Medulla oblongata (tissue), 1 donor: ENCODE data around the gene TSSK6.
A peak's percentile ranks its signal among the peaks of the same experiment; 100 is the strongest.

Experiments used
- DNase-seq: peaks from one replicate; pipeline ENCODE4 v3.0.0-alpha.2; 2015; ENCODE audit errors: extremely low spot score

TSSK6 gene

DNA sequence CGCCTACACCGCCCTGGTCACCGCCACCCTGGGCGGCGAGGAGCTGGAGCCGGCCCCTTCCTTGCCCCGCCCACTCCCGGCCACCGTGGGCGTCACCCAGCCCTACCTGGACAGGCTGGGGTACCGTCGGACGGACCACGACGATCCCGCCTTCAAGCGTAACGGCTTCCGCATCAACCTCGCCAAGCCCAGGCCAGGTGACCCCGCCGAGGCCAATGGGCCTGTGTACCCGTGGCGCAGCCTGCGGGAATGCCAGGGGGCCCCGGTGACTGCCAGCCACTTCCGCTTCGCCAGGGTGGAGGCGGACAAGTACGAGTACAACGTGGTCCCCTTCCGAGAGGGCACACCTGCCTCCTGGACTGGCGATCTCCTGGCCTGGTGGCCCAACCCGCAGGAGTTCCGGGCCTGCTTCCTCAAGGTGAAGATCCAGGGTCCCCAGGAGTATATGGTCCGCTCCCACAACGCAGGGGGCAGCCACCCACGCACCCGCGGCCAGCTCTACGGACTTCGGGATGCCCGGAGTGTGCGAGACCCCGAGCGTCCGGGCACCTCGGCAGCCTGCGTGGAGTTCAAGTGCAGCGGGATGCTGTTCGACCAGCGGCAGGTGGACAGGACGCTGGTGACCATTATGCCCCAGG is 29.7 kb upstream of the TSSK6 start:
- no peak for DNase-seq

DNA sequence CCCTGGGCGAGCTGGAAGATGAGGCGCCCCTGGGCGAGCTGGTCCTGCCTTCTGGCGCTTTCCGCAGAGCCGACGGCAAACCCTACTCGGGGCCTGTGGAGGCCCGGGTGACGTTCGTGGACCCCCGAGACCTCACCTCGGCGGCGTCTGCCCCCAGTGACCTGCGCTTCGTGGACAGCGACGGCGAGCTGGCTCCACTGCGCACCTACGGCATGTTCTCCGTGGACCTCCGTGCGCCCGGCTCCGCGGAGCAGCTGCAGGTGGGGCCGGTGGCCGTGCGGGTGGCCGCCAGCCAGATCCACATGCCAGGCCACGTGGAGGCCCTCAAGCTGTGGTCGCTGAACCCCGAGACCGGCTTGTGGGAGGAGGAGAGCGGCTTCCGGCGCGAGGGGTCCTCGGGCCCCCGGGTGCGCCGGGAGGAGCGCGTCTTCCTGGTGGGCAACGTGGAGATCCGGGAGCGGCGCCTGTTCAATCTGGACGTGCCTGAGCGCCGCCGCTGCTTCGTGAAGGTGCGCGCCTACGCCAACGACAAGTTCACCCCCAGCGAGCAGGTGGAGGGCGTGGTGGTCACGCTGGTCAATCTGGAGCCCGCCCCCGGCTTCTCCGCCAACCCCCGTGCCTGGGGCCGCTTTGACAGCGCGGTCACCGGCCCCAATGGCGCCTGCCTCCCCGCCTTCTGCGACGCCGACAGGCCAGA is 29.1 kb upstream of the TSSK6 start:
- no peak for DNase-seq

DNA sequence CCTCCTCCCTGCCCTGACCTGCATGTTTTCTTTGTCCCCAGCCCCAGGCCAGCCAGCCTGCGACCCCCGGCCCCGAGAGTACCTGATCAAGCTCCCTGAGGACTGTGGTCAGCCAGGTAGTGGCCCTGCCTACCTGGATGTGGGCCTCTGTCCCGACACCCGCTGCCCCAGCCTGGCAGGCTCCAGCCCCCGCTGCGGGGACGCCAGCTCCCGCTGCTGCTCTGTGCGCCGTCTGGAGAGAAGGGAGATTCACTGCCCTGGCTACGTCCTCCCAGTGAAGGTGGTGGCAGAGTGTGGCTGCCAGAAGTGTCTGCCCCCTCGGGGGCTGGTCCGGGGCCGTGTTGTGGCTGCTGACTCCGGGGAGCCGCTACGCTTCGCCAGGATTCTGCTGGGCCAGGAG is 28.3 kb upstream of the TSSK6 start:
- no peak for DNase-seq

DNA sequence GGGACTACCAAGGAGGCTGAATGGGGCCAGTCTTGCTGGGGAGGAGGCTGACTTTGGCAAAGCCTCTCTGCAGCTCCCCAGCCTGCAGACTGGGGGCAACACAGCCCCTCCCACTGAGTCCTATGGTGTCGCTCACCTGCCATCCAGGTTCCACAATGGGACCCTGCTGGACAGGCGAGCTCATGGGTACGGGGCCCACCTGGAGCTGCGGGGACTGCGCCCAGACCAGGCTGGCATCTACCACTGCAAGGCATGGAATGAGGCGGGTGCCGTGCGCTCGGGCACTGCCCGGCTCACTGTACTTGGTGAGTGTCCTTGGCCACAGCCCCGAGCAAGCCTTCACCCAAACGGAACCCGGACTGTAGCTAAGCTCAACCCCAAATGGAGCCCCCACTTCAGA is 27.8 kb upstream of the TSSK6 start:
- DNase-seq = no peak

DNA sequence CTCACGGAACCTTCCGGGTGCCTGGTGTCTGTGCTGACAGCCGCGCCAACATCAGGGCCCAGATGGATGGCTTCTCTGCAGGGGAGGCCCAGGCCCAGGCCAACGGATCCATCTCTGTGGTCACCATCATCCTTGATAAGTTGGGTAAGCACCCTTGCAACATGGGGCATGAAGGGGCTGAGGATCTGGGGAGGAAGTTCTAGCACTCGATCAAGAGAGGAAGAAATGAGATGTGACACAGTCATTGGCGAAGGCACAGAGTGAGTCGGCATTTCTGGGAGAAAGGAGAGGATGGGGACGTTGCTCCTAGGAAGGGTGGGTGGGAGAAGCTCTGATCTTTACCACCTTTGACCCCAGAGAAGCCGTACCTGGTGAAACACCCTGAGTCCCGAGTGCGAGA is 27.2 kb upstream of the TSSK6 start:
- no peak for DNase-seq

DNA sequence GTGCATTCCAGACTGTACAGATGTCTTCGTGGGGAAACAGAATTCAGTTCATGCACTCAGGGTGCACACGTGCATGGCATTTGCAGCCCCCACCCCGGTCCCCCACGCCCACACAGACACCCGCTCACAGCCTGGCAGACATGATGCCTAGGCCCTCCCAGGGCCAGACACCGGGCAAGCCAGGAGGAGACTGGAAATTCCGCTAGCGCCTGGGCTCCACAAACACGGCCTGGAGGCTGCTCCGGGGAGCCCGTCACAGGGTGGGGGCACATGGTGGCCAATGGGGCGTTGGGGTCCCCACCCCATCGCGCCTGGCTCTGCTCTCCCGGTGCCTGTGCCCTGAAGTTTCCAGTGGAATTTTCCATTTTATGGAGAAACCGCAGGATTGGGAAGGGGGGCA is 26.3 kb upstream of the TSSK6 start:
- DNase-seq = no peak

DNA sequence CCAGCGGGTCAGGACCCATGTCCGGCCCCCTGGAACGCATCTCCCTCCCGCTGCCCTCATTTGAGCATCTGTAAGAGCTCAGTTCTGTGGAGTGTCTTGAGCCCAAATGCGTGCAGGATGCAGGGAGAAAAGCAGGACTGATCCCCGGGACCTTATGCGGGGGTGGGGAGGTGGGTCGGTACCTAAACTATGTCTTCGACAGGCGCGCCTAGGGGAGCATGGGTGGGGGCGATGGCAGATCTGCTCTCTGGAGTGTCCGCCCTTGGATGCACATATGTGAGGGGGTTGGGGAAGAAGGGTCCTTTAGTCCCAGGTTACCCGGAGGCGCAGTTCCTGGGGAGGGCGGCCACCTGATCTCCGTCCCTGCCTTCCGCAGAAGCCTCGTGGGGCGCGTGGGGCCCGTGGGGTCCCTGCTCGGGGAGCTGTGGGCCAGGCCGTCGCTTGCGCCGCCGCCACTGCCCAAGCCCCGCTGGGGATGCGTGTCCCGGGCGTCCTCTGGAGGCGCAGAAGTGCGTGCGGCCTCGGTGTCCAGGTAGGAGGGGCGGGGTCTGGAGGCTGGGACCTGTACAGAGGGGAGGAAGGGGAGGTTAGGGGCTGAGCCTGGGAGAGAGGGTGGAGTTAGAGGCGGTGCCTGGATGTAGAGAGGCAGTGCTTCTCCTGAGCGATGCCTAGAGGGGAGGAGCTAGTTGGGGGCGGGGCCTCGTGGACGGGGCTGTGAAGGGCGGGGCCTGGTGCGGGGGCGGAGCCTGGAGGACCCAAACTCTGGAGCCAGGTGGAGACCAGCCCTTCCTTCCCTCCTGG is 25.6 kb upstream of the TSSK6 start:
- DNase-seq = no peak

DNA sequence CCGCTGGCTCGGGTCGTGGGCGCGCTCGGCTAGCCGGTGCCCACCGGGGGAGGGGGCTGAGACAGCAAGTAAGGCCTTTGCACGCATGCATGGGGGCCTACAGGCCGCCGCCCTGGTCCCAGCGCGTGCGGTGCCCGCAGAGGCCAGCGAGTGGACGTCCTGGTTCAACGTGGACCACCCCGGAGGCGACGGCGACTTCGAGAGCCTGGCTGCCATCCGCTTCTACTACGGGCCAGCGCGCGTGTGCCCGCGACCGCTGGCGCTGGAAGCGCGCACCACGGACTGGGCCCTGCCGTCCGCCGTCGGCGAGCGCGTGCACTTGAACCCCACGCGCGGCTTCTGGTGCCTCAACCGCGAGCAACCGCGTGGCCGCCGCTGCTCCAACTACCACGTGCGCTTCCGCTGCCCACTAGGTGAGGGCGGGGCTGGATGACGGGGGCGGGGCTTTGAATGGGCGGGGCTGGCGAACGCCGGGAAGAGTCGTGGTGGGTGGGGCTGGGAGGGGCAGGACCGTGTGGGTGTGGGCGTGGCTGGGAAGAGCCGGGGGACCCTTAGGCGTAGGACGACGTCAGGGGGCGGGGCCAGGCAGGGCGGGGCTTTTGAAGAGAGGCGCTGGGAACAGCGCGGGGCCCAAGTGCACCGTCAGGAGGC is 24.8 kb upstream of the TSSK6 start:
- no peak for DNase-seq

DNA sequence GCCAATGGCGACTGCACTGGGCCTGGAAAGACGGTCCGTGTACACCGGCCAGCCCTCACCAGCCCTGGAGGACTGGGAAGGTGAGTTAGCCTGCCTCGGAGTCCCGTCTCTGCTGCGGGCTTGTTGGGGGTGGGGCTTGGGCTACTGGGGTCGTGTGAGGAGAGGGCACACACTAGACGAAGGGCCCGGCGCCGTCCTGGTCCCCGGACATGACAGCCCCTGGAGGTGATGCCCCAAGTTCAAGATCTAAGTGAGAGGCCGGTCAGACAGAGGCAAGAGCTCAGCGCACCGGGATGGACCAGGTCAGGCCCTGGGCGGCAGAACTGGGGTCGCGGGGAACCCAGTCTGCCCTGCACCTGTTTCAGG is 24.3 kb upstream of the TSSK6 start:
- DNase-seq = no peak

DNA sequence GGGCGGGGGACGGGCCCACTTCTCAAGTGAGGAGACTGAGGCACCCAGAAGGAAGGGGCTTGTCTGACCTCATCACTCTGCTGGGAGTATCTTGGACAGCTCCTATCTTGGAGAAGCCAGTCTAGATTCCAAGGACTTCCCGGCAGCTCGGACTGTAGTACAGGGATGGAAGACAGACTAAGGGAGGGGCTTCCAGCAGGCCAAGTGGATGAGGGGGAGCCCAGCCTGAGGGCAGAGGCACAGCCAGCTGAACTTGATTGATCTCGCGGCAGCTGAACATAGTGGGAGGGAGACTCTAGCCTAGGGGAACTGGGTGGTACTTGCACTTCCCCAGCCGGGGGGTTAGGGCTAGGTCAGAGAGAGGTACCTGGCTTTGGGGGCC is 23.4 kb upstream of the TSSK6 start:
- no peak for DNase-seq

DNA sequence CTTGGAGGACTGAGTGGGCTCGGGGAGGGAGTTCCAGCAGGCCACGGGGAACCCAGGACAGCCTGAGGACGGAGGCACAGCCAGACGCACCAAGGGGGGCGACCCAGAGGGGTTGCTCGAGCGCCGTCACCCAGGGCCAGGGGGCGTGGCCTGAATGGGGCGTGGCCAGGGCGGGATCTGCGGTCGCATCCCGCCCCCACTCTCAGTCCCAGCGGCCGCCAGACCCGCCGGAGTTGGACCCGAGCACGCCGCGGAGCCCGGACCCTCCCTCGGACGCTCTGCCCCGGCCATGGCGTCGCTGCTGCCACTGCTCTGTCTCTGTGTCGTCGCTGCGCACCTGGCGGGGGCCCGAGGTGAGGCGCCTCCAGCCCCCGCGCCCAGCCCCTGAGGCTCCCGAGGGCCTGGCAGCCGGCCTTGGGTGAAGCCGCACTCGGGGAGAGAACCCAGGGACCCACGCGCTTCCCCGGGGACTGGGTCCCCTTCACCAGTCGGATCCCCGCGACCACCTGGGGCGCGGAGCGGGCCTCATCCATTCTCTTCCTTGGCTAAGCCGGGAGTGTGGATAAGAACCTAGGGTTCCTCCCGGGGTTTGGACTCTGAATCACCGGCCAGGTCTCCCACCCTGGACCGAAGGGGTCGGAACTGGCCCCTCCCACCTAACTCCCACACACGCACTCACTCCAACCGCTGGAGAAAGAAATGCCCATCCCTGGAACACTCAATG is 22.9 kb upstream of the TSSK6 start, which contains the start of gene CILP2:
Gene CILP2 (plus strand): TSS at position 205 of the 724 bp plus-strand sequence. CDS start 85 bp downstream, at position 290.
- no peak for DNase-seq

DNA sequence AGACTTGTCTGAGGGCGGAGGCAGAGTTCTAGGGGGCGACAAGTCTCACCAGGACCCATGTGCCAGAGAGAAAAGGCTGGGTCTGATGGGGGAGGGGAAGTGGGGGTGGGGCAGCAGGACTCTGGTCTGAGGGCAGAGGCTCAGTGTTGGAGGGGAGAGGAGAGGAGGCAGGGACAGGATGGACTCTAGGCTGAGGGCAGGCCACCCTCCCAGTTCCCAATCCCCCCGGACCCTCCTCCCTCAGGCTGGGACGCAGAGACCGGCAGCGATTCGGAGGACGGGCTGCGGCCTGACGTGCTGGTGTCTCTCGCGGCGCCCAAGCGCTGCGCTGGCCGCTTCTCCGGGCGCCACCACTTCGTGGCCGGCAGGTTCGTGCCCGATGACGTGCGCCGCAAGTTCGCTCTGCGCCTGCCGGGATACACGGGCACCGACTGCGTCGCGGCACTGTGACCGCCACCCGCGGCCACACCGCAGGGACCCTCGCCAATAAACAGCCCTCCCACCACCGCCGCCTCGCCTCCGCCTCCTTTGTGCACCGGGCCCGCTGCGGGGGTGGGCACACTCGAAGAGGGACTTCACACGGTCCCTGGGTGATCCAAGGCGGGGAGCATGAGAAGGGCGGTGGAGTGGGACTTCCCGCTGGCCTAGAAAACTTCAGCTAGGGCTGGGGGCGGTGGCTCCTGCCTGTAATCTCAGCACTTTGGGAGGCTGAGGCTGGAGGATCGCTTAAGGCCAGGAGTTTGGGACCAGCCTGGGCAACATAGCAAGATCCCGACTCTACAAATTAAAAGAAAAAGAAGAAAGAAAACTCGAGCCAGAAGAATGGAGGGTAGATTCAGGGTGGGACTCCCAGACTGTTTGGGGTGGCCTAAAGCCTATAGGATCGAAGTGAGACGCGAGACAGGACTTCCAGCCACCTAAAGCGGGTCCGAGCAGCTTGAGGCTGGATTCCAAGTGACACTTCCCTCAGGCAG is 22.0 kb upstream of the TSSK6 start:
- no peak for DNase-seq

DNA sequence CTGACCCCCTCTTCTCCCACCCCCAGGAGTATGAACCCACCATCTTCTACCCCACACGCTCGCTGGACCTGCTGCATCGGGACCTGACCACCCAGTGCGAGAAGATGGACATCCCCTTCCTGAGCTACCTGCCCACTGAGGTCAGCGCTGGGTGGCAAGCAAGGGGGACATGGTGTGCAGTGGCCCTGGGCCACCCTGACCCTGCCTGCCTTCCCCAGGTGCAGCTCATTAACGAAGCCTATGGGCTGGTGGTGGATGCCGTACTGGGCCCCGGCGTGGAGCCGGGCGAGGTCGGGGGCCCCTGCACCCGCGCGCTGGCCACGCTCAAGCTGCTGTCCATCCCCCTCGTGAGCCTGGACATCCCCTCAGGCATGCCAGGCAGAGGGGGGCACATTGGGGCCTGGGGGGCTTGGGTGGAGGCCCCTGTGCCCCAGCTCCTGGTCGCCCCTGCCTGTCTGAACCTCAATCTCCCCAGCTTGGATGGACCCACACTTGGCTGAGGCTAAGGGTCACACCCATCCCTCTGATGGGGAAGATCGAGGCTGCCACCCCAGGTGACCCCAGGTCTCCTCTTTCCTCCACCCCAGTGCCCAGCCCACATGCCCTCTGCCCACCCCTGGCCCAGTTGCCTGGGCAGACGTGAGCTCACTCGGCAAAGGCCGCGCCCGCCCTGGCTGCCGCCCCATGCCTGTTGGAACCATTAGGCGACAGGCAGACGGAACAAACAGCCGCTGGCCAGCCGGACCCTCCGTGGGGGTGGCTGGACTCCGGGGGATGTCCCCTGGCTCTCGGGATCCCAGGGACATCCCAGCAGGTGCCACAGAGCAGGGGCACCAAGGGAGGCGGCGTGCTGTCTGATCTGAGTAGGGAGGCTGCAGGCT is 20.2 kb upstream of the TSSK6 start:
- no peak for DNase-seq

DNA sequence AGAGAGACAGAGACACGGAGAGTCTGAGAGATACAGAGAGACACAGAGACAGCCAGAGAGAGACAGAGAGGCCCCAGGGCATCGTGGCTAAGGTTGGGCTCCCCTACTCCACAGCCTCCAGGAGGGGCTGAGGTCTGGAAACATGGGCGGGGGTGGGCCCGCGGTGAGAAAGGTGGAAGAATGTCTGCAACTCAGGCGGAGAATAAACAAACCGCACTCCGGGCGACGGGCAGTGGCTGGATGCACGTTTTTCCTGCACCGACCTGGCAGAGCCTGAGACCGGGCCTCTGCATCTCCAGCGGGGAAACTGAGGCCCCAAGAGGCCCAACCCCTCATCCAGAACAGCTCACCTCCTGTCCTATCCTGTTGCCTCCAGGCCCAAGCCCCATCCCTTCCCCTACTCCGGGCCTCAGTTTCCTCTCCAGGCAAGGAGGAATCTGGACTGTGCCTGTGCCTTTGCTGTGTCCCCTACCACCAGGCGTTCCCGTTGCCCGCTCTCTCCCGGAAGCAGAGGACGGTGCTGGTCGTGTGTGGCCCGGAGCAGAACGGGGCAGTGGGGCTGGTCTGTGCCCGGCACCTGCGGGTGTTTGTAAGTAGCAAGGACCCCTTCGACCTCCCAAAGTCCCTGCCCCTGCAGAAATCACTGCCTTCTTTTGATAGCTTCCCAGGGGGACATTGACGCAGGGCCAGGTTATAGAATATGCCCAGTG is 19.4 kb upstream of the TSSK6 start:
- DNase-seq = no peak

DNA sequence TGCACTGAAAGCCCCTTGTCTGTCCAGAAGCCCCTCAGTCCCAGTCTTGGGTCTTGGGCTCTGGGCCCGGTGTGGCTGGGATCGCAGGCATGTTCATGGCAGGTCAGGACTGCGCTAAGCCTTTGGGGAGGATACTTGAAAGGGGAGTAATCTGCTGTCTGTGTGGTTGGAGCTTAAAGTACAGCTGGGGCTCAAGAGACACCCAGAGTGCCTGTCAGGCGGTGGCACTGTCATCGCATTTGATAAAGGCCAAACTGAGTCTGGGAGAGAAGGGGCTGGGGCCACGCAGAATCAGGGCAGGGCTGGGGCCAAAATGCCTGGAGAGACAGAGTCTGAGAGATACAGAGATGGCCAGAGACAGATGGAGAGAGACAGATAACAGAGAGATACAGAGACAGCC is 18.5 kb upstream of the TSSK6 start:
- DNase-seq = no peak

DNA sequence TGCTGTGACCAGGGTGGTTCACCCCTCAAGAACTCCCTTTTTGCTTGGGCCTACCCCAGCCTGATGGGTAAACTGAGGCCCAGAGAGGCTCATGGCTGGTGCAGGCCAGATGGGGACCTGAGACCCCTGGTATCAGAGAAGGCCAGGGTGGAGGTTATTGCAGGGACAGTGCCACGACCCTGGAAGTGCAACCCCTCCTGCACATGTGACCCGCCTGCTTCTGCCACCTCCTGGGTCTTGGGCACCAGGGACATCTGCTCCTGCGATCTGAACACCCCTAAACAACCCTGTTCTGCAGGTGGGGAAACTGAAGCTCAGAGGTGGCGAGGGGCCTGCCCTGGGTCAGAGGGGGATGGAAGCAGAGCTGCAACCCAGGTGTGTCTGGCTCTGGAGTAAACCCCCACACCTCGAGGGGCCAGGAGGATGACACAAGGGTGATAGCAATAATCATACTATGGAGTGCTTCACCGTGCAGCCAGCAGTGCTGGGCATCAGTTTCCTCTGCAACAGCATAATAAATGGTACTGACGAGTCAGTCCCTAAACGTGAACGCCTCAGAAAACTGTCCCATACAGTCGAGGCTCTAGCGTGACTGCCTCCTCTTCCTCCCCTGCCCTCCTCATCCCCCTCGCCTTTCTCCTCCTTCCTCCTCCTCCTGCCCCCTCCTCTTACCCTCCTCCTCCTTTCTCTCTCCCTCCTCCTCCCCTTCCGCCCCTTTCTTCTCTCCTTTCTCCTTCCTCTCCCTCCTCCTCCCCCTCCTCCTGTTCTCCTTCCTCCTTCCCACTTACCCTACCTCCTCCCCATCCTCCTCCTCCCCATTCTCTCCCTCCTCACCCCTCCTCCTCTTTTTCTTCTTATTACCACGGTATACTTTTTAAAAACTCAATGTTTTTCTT is 17.7 kb upstream of the TSSK6 start:
- no peak for DNase-seq

DNA sequence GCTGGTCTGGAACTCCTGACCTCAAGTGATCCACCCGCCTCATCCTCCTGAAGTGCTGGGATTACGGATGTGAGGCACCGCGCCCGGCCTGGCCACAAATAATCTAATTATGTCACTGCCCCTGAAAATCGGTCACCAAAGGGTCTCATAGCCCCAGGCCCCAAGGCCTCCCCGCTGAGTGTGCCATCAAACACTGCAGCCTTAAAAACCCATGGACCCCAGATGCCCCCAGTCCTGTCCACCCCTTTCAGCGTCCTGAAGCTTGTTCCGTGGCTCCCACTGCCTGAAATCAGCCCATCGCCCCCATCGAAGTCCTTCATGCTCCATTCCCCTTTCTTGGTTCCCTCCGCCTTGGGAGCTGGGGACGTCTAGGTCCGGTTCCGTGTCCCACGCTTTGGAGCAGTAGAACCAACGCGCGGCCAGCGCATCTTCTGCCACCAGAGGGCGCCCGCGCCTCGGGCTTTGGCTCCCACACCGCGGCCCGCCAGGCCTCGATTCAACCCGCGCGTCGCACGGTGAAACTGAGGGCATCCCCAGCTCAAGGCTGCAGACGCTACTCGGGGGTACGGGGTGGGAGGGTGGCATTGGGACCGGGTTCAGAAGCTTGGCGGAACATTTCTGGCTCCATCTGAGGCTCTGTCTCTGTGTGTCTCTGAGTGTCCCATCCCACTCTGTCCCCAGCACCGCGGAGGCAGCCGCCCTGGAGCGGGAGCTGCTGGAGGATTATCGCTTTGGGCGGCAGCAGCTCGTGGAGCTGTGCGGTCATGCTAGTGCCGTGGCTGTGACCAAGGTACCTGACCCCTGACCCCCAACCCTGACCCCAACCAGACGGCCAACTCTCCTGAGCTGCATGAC is 16.8 kb upstream of the TSSK6 start:
- peak; percentile 81 for DNase-seq
